Adrenal gland (tissue), 5 donors: ENCODE results near the gene KIDINS220.

ENCODE experiments used
- POLR2A ChIP-seq, 2 donors: fragments of 450-650 bp; IDR thresholded peaks; one replicate each; pipeline ENCODE4 v1.6.1; 2017; ENCODE audit warnings: antibody characterized with exemption in 2 of 2, mild to moderate bottlenecking in 2 of 2, moderate library complexity in 1 of 2
- TF ChIP-seq, protein P1 (sequence below), 6 experiments: fragments of 450-650 bp in 4 of 6; fragments of 200-600 bp in 2 of 6; sonication (generic) in 1 of 6; IDR thresholded peaks; 1 replicate in 5 of 6; 2 replicates in 1 of 6; pipeline versions ENCODE4 v1.5.1 to v1.8.0; 2016 to 2021; ENCODE audit warnings: antibody characterized with exemption in 6 of 6, mild to moderate bottlenecking in 2 of 6, moderate library complexity in 1 of 6
- donor health status: DM: no; HTN: no; CAD: no.

- TF ChIP-seq POLR2A (IDR thresholded peaks at IDR 0.05) = no peak
- TF ChIP-seq, protein P1, sequence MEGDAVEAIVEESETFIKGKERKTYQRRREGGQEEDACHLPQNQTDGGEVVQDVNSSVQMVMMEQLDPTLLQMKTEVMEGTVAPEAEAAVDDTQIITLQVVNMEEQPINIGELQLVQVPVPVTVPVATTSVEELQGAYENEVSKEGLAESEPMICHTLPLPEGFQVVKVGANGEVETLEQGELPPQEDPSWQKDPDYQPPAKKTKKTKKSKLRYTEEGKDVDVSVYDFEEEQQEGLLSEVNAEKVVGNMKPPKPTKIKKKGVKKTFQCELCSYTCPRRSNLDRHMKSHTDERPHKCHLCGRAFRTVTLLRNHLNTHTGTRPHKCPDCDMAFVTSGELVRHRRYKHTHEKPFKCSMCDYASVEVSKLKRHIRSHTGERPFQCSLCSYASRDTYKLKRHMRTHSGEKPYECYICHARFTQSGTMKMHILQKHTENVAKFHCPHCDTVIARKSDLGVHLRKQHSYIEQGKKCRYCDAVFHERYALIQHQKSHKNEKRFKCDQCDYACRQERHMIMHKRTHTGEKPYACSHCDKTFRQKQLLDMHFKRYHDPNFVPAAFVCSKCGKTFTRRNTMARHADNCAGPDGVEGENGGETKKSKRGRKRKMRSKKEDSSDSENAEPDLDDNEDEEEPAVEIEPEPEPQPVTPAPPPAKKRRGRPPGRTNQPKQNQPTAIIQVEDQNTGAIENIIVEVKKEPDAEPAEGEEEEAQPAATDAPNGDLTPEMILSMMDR (IDR thresholded peaks at IDR 0.05) = no peak
Measured at GRCh38 chr2:8840475-8841091, 3.2 kb upstream of the KIDINS220 start.
